Testis (tissue), 3 donors: ENCODE measurements around the gene AHCYL2. TPM values are rescaled to one million over a fixed set of nuclear protein-coding genes. Genes with fewer than 3 reads are reported as not detected.

Experiments used
- DNase-seq: peaks from one replicate; pipeline ENCODE4 v3.0.0-alpha.2; 2019
- H3K27ac ChIP-seq, 2 donors: fragments of 200-600 bp; sonication (generic); one replicate each; pipeline ENCODE4 v1.5.1; 2019
- H3K27me3 ChIP-seq: fragments of 200-600 bp; sonication (generic); one replicate; pipeline ENCODE4 v1.5.1; 2019
- H3K36me3 ChIP-seq: fragments of 200-600 bp; sonication (generic); one replicate; pipeline ENCODE4 v1.5.1; 2017; ENCODE audit warnings: low read depth; ENCODE audit errors: missing control alignments
- H3K4me1 ChIP-seq: fragments of 200-600 bp; sonication (generic); one replicate; pipeline ENCODE4 v1.5.1; 2019
- H3K4me3 ChIP-seq, 2 donors: fragments of 200-600 bp; sonication (generic); one replicate each; pipeline ENCODE4 v1.5.1; 2017 to 2019
- H3K9me3 ChIP-seq: fragments of 200-600 bp; sonication (generic); one replicate; pipeline ENCODE4 v1.5.1; 2017
- CTCF ChIP-seq, 3 experiments: fragments of 450-650 bp in 2 of 3; fragments of 200-600 bp in 1 of 3; sonication (generic) in 1 of 3; IDR thresholded peaks; one replicate each; pipeline ENCODE4 v1.5.1; 2016 to 2019; ENCODE audit warnings: antibody characterized with exemption in 3 of 3, mild to moderate bottlenecking in 2 of 3, moderate library complexity in 1 of 3
- POLR2A ChIP-seq: fragments of 450-650 bp; IDR thresholded peaks from one replicate; pipeline ENCODE4 v1.6.1; 2017; ENCODE audit warnings: antibody characterized with exemption, mild to moderate bottlenecking, moderate library complexity
- WGBS, 2 donors: methylation state at CpG; one replicate each; pipeline ENCODE4 v1.1.5; 2018; 5-methylcytosine and 5-hydroxymethylcytosine counted together
- intact Hi-C: fragments of 100-400 bp; cut with DNase I; formaldehyde crosslinking; loops from one replicate; pipeline ENCODE4 v1.15.1; 2023; ENCODE audit warnings: low total_unique reads
- polyA plus RNA-seq: library from polyadenylated mRNA; stranded (reverse); fragments of 350-450 nt; fragmentation: Illumina TruSeq; extraction: RNeasy Lipid Tissue Mini Kit (QIAGEN cat#74804); gene quantifications from one replicate; pipeline ENCODE4 v1.2.3, GENCODE V29; 2014; ENCODE audit warnings: low read depth, low replicate concordance; ENCODE audit not compliant: insufficient read depth
- total RNA-seq, 2 donors: library from RNA; depleted of rRNA; stranded (reverse); fragments of >200 nt; gene quantifications; one replicate each; pipeline ENCODE4 v1.2.3, GENCODE V29; 2016

AHCYL2 gene
- total and polyA plus RNA-seq, 3 donors from 2014 or later = 26.4 to 61.3 (median 46.1) TPM

- Histone ChIP-seq H3K27ac (no peak overlapping the region), H3K4me3 (no peak overlapping the region), H3K9me3 (no peaks in the 10 kb centered on the region), H3K4me1 (peaks cover 11% of the 10 kb centered on the region), H3K27me3 (no peaks in the 10 kb centered on the region), H3K36me3 (no peaks in the 10 kb centered on the region)
- WGBS, 2 donors = 87 to 91% methylated on average over 5 of the region's 5 CpGs
- intact Hi-C loops = no loop called here
- TF ChIP-seq POLR2A (no peak), CTCF (IDR thresholded peaks at IDR 0.05) (no peak)
- no peak for DNase-seq
These were observed 58.0 kb downstream of the AHCYL2 start for GRCh38 chr7:129282865-129283264.

GRCh38 chr7:129283936-129284335, 59.1 kb downstream of the AHCYL2 start:
- 62 to 67% methylated on average over 4 of the region's 4 CpGs for WGBS, 2 donors
- intact Hi-C loops = no loop called here
- TF ChIP-seq POLR2A = no peak

GRCh38 chr7:129285111-129285510, 60.3 kb downstream of the AHCYL2 start:
- peak overlapping the region; percentile 10 to 21 for H3K27ac ChIP-seq
- intact Hi-C loops = no loop called here
- DNase-seq = no peak
- peaks cover 11% of the 10 kb centered on the region for H3K4me1 ChIP-seq
- WGBS, 2 donors = 56% methylated on average over 2 of the region's 2 CpGs
- no peaks in the 10 kb centered on the region for H3K9me3 ChIP-seq
- H3K27me3 ChIP-seq = no peaks in the 10 kb centered on the region
- H3K36me3 ChIP-seq = no peaks in the 10 kb centered on the region
- H3K4me3 ChIP-seq = no peak overlapping the region
- TF ChIP-seq CTCF (IDR thresholded peaks at IDR 0.05) (no peak), POLR2A (no peak)

More at GRCh38 chr7:129283936-129284335, 59.1 kb downstream of the AHCYL2 start:
- H3K36me3 ChIP-seq = no peaks in the 10 kb centered on the region
- DNase-seq = no peak
- no peak overlapping the region for H3K27ac ChIP-seq
- H3K4me1 ChIP-seq = peaks cover 11% of the 10 kb centered on the region
- H3K27me3 ChIP-seq = no peaks in the 10 kb centered on the region
- no peak overlapping the region for H3K4me3 ChIP-seq
- H3K9me3 ChIP-seq = no peaks in the 10 kb centered on the region

GRCh38 chr7:129292861-129293260, 68.0 kb downstream of the AHCYL2 start:
- Histone ChIP-seq H3K36me3 (no peaks in the 10 kb centered on the region), H3K4me1 (peaks cover 4% of the 10 kb centered on the region), H3K4me3 (no peak overlapping the region), H3K9me3 (no peaks in the 10 kb centered on the region), H3K27ac (no peak overlapping the region), H3K27me3 (no peaks in the 10 kb centered on the region)
- 89 to 97% methylated on average over 3 of the region's 3 CpGs for WGBS, 2 donors
- DNase-seq = no peak
- TF ChIP-seq POLR2A = no peak
- intact Hi-C loops = loop anchor here (10.0 kb wide), 1 partner anchor 68 kb away; the partner anchor contains the start of gene AHCYL2

- H3K27me3 ChIP-seq = no peaks in the 10 kb centered on the region
- DNase-seq = no peak
- 38 to 46% methylated on average over 2 of the region's 2 CpGs for WGBS, 2 donors
- no peak overlapping the region for H3K4me3 ChIP-seq
- H3K9me3 ChIP-seq = no peaks in the 10 kb centered on the region
- TF ChIP-seq POLR2A = no peak
- TF ChIP-seq CTCF (IDR thresholded peaks at IDR 0.05) = no peak
- H3K36me3 ChIP-seq = no peaks in the 10 kb centered on the region
- no peak overlapping the region for H3K27ac ChIP-seq
- intact Hi-C loops = loop anchor here (10.0 kb wide), 1 partner anchor 70 kb away; the partner anchor contains the start of gene AHCYL2
- peaks cover 4% of the 10 kb centered on the region for H3K4me1 ChIP-seq
These were observed 70.2 kb downstream of the AHCYL2 start for GRCh38 chr7:129295015-129295423.

GRCh38 chr7:129298268-129298893, 73.6 kb downstream of the AHCYL2 start:
- no peaks in the 10 kb centered on the region for H3K27me3 ChIP-seq
- no peaks in the 10 kb centered on the region for H3K36me3 ChIP-seq
- peaks cover 4% of the 10 kb centered on the region for H3K4me1 ChIP-seq
- no peak overlapping the region for H3K27ac ChIP-seq
- H3K4me3 ChIP-seq = no peak overlapping the region
- DNase-seq = peak; percentile 77
- H3K9me3 ChIP-seq = no peaks in the 10 kb centered on the region
- TF ChIP-seq POLR2A = no peak
- TF ChIP-seq CTCF (IDR thresholded peaks at IDR 0.05) = peak; percentile 55 to 70 (median 65)
- WGBS, 2 donors = 36 to 39% methylated on average over 3 of the region's 3 CpGs
- intact Hi-C loops = loop anchor here (10.0 kb wide), 1 partner anchor 74 kb away; the partner anchor contains the start of gene AHCYL2
